GM21529 (cell line): Measurements from ENCODE around the gene RTKN2.

Experiments
- ATAC-seq: cut with Tn5 transposase; IDR thresholded peaks from one replicate; pipeline ENCODE4 v1.9.1; 2021; ENCODE audit not compliant: unreplicated experiment

The RTKN2 gene

GRCh38 chr10:62230344-62231121 lies 38.1 kb downstream of the RTKN2 start:
- no peak for ATAC-seq

GRCh38 chr10:62225362-62225761 lies 43.3 kb downstream of the RTKN2 start:
- ATAC-seq = no peak

- no peak for ATAC-seq
Measured at GRCh38 chr10:62224606-62225005, 44.0 kb downstream of the RTKN2 start.

- no peak for ATAC-seq
Measured at GRCh38 chr10:62217683-62218082, 51.0 kb downstream of the RTKN2 start.

DNA sequence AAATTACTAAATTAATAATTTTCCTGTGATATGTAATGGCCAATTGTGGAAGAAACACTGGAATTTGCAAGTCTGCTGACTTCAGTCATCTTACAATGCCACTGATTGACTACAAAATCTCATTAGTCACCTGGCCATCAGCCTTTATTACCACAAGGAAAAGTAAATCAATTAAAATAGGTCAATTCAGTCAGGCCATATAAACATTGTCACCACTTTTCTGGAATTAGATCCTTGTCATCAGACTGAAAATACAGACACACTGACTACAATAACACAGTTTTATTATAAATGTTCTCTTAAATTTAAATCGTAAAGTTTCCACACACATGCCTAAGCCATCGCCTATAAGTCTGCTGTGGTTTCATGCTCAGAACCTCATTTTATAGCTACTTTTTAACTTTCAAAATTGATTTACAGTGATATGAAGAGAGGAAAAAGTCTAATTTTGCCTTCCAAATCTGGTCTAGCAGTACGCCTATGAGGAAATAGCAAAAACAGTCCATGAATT lies 54.2 kb downstream of the RTKN2 start:
- no peak for ATAC-seq

- ATAC-seq = no peak
Measured at GRCh38 chr10:62205750-62206399, 62.8 kb downstream of the RTKN2 start.

DNA sequence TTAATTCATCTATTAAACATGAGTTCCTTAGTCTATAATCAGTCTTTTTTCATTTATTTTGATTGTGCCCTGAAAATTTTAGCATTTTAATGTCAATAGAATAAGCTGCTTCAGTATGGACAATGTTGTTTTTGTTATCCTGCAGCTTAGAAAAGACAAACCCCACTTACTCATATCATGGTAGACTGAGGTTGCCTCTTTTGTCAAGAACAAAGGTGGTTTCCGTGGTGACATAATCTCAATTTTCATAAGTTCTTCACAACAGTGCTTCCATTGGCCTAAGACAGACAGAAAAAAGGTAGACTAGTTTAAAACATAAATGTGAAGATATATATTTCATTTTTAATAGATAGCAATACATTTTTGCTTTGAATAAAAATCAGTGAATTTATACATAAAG lies 69.1 kb downstream of the RTKN2 start:
- peak; percentile 68 for ATAC-seq

GRCh38 chr10:62196528-62196927 lies 72.1 kb downstream of the RTKN2 start:
- ATAC-seq = no peak

GRCh38 chr10:62195675-62195926 lies 73.0 kb downstream of the RTKN2 start:
- no peak for ATAC-seq

- no peak for ATAC-seq
Measured at GRCh38 chr10:62194924-62195674, 73.5 kb downstream of the RTKN2 start.

DNA sequence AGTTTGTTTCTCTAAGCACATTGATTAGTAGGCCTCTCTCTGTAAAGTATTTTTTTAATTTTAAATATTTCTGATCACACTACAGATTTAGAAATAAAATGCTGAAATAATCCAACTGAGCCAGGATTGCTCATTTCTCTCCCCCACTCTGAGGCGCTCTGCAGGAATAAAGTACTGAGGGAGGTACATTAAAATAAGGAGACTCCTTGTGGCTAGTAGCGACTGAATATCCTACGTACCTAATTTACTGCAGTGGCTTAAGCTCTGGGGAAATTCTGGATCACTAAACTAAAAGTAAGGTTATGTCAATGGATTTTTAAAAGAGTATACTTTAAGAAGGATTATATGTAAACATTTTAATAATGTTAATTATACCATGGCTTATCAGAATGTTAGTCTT lies 75.2 kb downstream of the RTKN2 start:
- no peak for ATAC-seq

DNA sequence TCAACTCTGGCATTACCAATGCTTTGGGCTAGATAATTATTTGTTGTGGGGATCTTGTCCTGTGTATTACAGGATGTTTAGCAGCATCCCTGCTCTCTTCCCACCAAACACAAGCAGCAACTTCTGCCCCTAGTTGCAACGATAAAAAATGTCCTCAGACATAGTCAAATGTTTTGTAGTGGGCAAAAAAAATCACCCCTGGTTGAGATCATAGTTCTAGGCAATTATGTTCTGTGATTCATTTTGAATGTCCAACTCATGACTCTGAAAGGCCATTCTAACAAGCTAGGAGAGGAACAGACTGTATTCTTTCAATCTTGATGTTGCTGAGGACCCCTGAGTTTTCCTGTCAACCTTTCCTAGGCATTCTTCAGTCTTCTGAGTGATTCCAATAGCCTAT lies 79.5 kb downstream of the RTKN2 start:
- no peak for ATAC-seq

DNA sequence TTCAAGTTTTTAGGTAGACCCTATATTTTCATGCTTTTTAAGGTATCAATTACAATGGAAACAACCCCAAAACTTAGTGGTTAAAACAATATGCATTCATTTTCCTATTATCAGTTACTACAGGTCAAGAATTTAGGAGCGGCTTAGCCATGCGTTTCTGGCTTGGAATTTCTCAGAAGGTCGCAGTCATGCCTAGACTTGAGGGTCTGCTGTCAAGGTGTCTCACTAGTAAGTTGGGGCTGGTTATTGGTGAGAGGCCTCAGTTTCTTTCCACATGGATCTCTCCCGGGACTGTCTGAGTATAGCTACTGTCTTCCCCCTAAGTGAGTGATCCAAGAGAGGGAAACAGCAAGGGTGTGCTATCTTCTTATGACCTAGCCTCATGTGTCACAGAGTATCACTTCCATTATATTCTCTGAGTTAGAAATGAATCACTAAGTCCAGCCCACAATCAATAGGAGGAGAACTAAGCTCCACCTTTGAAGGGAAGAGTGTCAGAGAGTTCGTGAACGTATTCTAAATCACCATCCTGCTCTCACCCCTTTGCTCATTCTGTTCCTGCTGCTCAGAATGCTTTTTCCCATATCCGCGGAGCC lies 80.5 kb downstream of the RTKN2 start:
- no peak for ATAC-seq

DNA sequence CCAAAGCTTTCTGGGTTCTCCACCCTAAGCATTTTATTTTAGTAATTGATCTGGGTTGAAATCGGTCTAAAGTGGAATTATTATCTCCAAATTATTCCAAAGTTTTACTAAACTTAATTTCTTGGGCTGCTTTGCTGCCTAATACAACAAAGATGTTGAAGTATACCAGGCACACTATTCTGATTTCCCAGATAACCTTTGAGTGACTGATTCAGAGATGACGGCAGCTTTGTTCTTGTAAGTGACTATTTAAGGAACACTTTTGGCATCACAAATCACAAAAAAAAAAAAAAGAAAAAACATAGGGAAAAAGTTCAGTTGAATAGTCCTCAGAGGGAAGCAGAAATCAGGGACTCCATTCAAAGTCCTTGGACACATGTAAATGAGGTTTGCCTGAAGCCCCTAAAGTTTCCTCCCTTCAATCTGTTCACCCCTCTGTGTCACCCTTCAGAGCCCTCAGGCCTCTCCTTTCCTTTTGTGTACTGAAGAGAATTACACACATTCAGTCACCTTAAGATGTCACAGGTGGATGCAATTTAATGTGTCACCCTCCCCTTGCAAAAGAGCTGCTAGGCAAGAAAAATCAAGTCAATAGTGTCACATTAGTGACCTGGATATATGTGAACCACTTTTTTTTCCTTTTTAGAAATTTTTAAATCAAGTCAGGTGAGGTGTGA lies 81.5 kb downstream of the RTKN2 start:
- no peak for ATAC-seq

GRCh38 chr10:62185919-62186692 lies 82.5 kb downstream of the RTKN2 start:
- peak; percentile 33 for ATAC-seq

GRCh38 chr10:62183857-62184795 lies 84.5 kb downstream of the RTKN2 start:
- ATAC-seq = no peak

DNA sequence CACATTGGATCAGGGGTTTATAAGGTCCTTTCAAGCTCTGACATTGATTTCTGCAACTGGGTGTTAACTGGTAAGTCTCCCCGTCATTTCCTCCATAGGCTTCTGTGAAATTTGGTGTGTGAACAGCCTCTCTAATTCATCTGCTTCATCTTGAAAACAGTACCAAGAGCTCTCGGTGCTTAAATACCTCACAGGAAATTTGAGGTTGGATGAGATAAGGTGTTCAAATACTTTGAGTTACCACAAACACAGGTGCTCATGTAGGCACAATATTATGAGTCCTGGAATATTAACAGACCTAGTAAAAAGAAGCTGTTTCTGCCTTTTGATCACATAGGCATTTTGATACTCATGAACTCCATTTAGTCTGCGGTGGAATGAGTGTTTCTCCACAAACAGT lies 85.2 kb downstream of the RTKN2 start:
- ATAC-seq = peak; percentile 83

- no peak for ATAC-seq
Measured at GRCh38 chr10:62182595-62182994, 86.0 kb downstream of the RTKN2 start.

- no peak for ATAC-seq
Measured at GRCh38 chr10:62182171-62182570, 86.5 kb downstream of the RTKN2 start.
